IMR-90 (cell line): Measurements from ENCODE around the gene VPREB3. TPM values are rescaled to one million over a fixed set of nuclear protein-coding genes. Genes with fewer than 3 reads are reported as not detected.

Source experiments
- CEBPB ChIP-seq: IDR thresholded peaks from 2 replicates; pipeline ENCODE4 v1.6.1; 2012; ENCODE audit warnings: low read depth, low read length, improper control_type of control experiment
- ELK1 ChIP-seq: fragments of 150-350 bp; IDR thresholded peaks from 2 replicates; pipeline ENCODE4 v1.6.1; 2016; ENCODE audit warnings: low read depth, mild to moderate bottlenecking, low read length, moderate library complexity, borderline replicate concordance
- RCOR1 ChIP-seq: IDR thresholded peaks from 2 replicates; pipeline ENCODE4 v1.6.1; 2012; ENCODE audit warnings: mild to moderate bottlenecking, low read length, improper control_type of control experiment; ENCODE audit not compliant: insufficient replicate concordance
- polyA plus RNA-seq, 3 experiments: library from polyadenylated mRNA; depleted of rRNA; stranded (reverse); fragments of >200 nt; gene quantifications; 2 replicates each; pipeline ENCODE4 v1.2.3, GENCODE V29; 2012; ENCODE audit warnings: low replicate concordance in 1 of 3
- total RNA-seq: library from RNA; depleted of rRNA; stranded (reverse); fragments of >200 nt; gene quantifications from 2 replicates; pipeline ENCODE4 v1.2.3, GENCODE V29; 2012

The VPREB3 gene
- total and polyA plus RNA-seq, 2 of the 4 experiments (the other 2 are of a cell fraction) = not detected

GRCh38 chr22:23716811-23717801 lies 37.1 kb downstream of the VPREB3 start (continued):
- TF ChIP-seq ELK1 (no peak), CEBPB (peak; percentile 59; the same call in 1 of the 2 replicates), RCOR1 (no peak)
